HCT116 (cell line): Measurements from ENCODE around the gene HAUS8. TPM values are rescaled to one million over a fixed set of nuclear protein-coding genes. Genes with fewer than 3 reads are reported as not detected.

Source experiments
- ATAC-seq: fragments of 200-7000 bp; cut with Tn5 transposase; 2 replicates; pipeline ENCODE4 v1.9.1; 2020; ENCODE audit warnings: mild to moderate bottlenecking, moderate library complexity
- BruUV-seq: library from RNA; stranded (reverse); fragments of 400-500 nt; replicated peaks from 2 replicates; lab custom pipeline; 2021; lab: Mats Ljungman, UMichigan
- CTCF ChIA-PET: fragments of 300-600 bp; sonication (Branson Sonifier 250); formaldehyde crosslinking; loops from one replicate; lab custom pipeline; 2021; ENCODE audit warnings: antibody characterized with exemption; lab: Charles Lee
- POLR2A ChIA-PET: fragments of 300-600, 350-600 bp; sonication (Branson Sonifier 250); formaldehyde crosslinking; loops from one replicate; lab custom pipeline; 2021; ENCODE audit warnings: antibody characterized with exemption; lab: Charles Lee
- RAD21 ChIA-PET, 2 experiments: fragments of 300-600 bp; sonication (Branson Sonifier 250); formaldehyde crosslinking; loops; one replicate each; lab custom pipeline; 2023; ENCODE audit warnings: low total read pairs in 2 of 2; ENCODE audit not compliant: uncharacterized antibody in 2 of 2, unreplicated experiment in 2 of 2, low non-redundant PET in 1 of 2; lab: Charles Lee
- DNase-seq: peaks from one replicate; pipeline ENCODE4 v3.0.0-alpha.2; 2010; ENCODE audit warnings: low read depth, low spot score
- H2AFZ ChIP-seq: fragments of 200-600 bp; shearing (Covaris generic), sonication (generic); 2 replicates; pipeline ENCODE4 v1.6.1; 2017; ENCODE audit warnings: low read depth, mixed run types, mixed read lengths, antibody characterized with exemption, low read length; ENCODE audit not compliant: poor library complexity, severe bottlenecking
- H3K27ac ChIP-seq: 2 replicates; pipeline ENCODE4 v1.5.1; 2012; ENCODE audit warnings: low read depth, low read length
- H3K27me3 ChIP-seq: fragments of 200-600 bp; sonication (generic); 2 replicates; pipeline ENCODE4 v1.6.1; 2016; ENCODE audit warnings: mixed run types, low read length, mixed read lengths; ENCODE audit not compliant: insufficient read depth
- H3K36me3 ChIP-seq, 2 experiments: fragments of 200-500 bp in 1 of 2; fragments of 200-600 bp in 1 of 2; sonication (Bioruptor generic) in 1 of 2; sonication (generic) in 1 of 2; 2 replicates each; pipeline versions ENCODE4 v1.5.1 to v1.6.1; 2014 to 2016; ENCODE audit warnings: low read length in 2 of 2, inconsistent platforms in 1 of 2, mixed read lengths in 1 of 2, mixed run types in 1 of 2; ENCODE audit not compliant: insufficient read depth in 2 of 2, control insufficient read depth in 1 of 2
- H3K4me1 ChIP-seq, 2 experiments: fragments of 200-600 bp in 1 of 2; sonication (generic) in 1 of 2; 2 replicates each; pipeline versions ENCODE4 v1.5.1 to v1.6.1; 2012 to 2017; ENCODE audit warnings: low read length in 2 of 2, inconsistent platforms in 1 of 2, mild to moderate bottlenecking in 1 of 2, mixed read lengths in 1 of 2, mixed run types in 1 of 2, moderate library complexity in 1 of 2; ENCODE audit not compliant: insufficient read depth in 2 of 2, control insufficient read depth in 1 of 2
- H3K4me2 ChIP-seq: fragments of 200-600 bp; sonication (generic); 2 replicates; pipeline ENCODE4 v1.6.1; 2017; ENCODE audit warnings: mixed run types, low read length, mixed read lengths
- H3K4me3 ChIP-seq, 2 experiments: fragments of 200-600 bp in 1 of 2; sonication (generic) in 1 of 2; replicated peaks in 1 of 2; 2 replicates each; pipeline ENCODE4 v1.5.1; 2011 to 2016; ENCODE audit warnings: low read length in 2 of 2, control low read depth in 1 of 2, low read depth in 1 of 2, mild to moderate bottlenecking in 1 of 2, mixed read lengths in 1 of 2, mixed run types in 1 of 2
- H3K79me2 ChIP-seq: fragments of 200-600 bp; sonication (generic); 2 replicates; pipeline ENCODE4 v1.6.1; 2017; ENCODE audit warnings: mild to moderate bottlenecking, mixed run types, low read length, moderate library complexity, mixed read lengths; ENCODE audit not compliant: insufficient read depth
- H3K9ac ChIP-seq: fragments of 200-600 bp; sonication (generic); 2 replicates; pipeline ENCODE4 v1.6.1; 2016; ENCODE audit warnings: low read length, mixed read lengths
- H3K9me2 ChIP-seq: fragments of 200-600 bp; sonication (generic), shearing (Covaris generic); 2 replicates; pipeline ENCODE4 v1.6.1; 2017; ENCODE audit warnings: mixed run types, mild to moderate bottlenecking, moderate library complexity; ENCODE audit not compliant: insufficient read depth
- H3K9me3 ChIP-seq, 2 experiments: fragments of 200-500 bp in 1 of 2; fragments of 200-600 bp in 1 of 2; sonication (Bioruptor generic) in 1 of 2; sonication (generic) in 1 of 2; 2 replicates each; pipeline ENCODE4 v1.6.1; 2014 to 2017; ENCODE audit warnings: low read length in 2 of 2, mixed read lengths in 2 of 2, inconsistent platforms in 1 of 2, low read depth in 1 of 2, mild to moderate bottlenecking in 1 of 2, mixed run types in 1 of 2, moderate library complexity in 1 of 2; ENCODE audit not compliant: control insufficient read depth in 1 of 2, insufficient read depth in 1 of 2
- H4K20me1 ChIP-seq: fragments of 200-600 bp; sonication (generic), shearing (Covaris generic); 2 replicates; pipeline ENCODE4 v1.6.1; 2017; ENCODE audit warnings: mixed run types, mild to moderate bottlenecking, moderate library complexity; ENCODE audit not compliant: insufficient read depth
- ATF3 ChIP-seq: IDR thresholded peaks from 2 replicates; pipeline ENCODE4 v1.6.1; 2012
- CBX3 ChIP-seq: IDR thresholded peaks from 2 replicates; pipeline ENCODE4 v1.6.1; 2012; ENCODE audit warnings: low read depth
- CTCF ChIP-seq, 3 experiments: fragments of 200-600 bp in 1 of 3; sonication (generic) in 1 of 3; IDR thresholded peaks in 2 of 3; conservative IDR thresholded peaks in 1 of 3; 2 replicates each; pipeline ENCODE4 v1.5.1; 2012 to 2017; ENCODE audit warnings: low read depth in 2 of 3, low read length in 2 of 3, antibody characterized with exemption in 1 of 3, borderline replicate concordance in 1 of 3, control low read depth in 1 of 3, mild to moderate bottlenecking in 1 of 3, mixed read lengths in 1 of 3, mixed run types in 1 of 3, moderate library complexity in 1 of 3; ENCODE audit not compliant: insufficient read depth in 1 of 3
- EGR1 ChIP-seq: IDR thresholded peaks from 2 replicates; pipeline ENCODE4 v1.6.1; 2012; ENCODE audit warnings: low read depth
- ELF1 ChIP-seq: IDR thresholded peaks from 2 replicates; pipeline ENCODE4 v1.6.1; 2012; ENCODE audit warnings: low read depth, borderline replicate concordance
- EZH2 ChIP-seq: fragments of 200-600 bp; sonication (generic); IDR thresholded peaks from 2 replicates; pipeline ENCODE4 v1.6.1; 2017; ENCODE audit warnings: antibody characterized with exemption, mixed run types
- EZH2phosphoT487 ChIP-seq: fragments of 200-600 bp; IDR thresholded peaks from 2 replicates; pipeline ENCODE4 v1.6.1; 2018; ENCODE audit warnings: antibody characterized with exemption, borderline replicate concordance
- FOSL1 ChIP-seq: IDR thresholded peaks from 2 replicates; pipeline ENCODE4 v1.6.1; 2012; ENCODE audit warnings: low read depth
- JUND ChIP-seq: IDR thresholded peaks from 2 replicates; pipeline ENCODE4 v1.6.1; 2012
- POLR2AphosphoS5 ChIP-seq: IDR thresholded peaks from 2 replicates; pipeline ENCODE4 v1.6.1; 2011; ENCODE audit warnings: mild to moderate bottlenecking, low read depth, low read length, moderate library complexity
- RAD21 ChIP-seq: IDR thresholded peaks from 2 replicates; pipeline ENCODE4 v1.6.1; 2012; ENCODE audit warnings: low read depth, mild to moderate bottlenecking
- SIN3A ChIP-seq: IDR thresholded peaks from 2 replicates; pipeline ENCODE4 v1.6.1; 2012; ENCODE audit warnings: low read depth
- SRF ChIP-seq: IDR thresholded peaks from 2 replicates; pipeline ENCODE4 v1.6.1; 2012; ENCODE audit warnings: low read depth
- YY1 ChIP-seq: IDR thresholded peaks from 2 replicates; pipeline ENCODE4 v1.6.1; 2011; ENCODE audit warnings: low read length, low read depth, moderate library complexity, mild to moderate bottlenecking; ENCODE audit not compliant: insufficient replicate concordance; ENCODE audit errors: extremely low read depth
- ZFX ChIP-seq: fragments of 450-650 bp; IDR thresholded peaks from 2 replicates; pipeline ENCODE4 v1.6.1; 2017
- ZNF274 ChIP-seq: fragments of 200-500 bp; sonication (Bioruptor generic); IDR thresholded peaks from 2 replicates; pipeline ENCODE4 v1.6.1; 2014; ENCODE audit warnings: mild to moderate bottlenecking, low read depth, low read length, inconsistent platforms
- intact Hi-C: fragments of 100-400 bp; cut with micrococcal nuclease; formaldehyde crosslinking; loops from 2 replicates; pipeline ENCODE4 v1.10.0; 2022
- total RNA-seq: library from RNA; stranded (reverse); gene quantifications from one replicate; pipeline ENCODE4 v1.2.1, GENCODE V29; 2021; ENCODE audit not compliant: unreplicated experiment
- TF ChIP-seq, protein P1 (sequence below): IDR thresholded peaks from 2 replicates; pipeline ENCODE4 v1.6.1; 2012
- TF ChIP-seq, protein P2 (sequence below): IDR thresholded peaks from 2 replicates; pipeline ENCODE4 v1.6.1; 2011; ENCODE audit warnings: mild to moderate bottlenecking, low read length, moderate library complexity; ENCODE audit not compliant: insufficient replicate concordance; ENCODE audit errors: extremely low read depth
- TF ChIP-seq, protein P3 (sequence below): IDR thresholded peaks from 2 replicates; pipeline ENCODE4 v1.6.1; 2012; ENCODE audit warnings: low read depth

The HAUS8 gene
- total RNA-seq, 1 experiment from 2014 or later = 23.6 TPM

DNA sequence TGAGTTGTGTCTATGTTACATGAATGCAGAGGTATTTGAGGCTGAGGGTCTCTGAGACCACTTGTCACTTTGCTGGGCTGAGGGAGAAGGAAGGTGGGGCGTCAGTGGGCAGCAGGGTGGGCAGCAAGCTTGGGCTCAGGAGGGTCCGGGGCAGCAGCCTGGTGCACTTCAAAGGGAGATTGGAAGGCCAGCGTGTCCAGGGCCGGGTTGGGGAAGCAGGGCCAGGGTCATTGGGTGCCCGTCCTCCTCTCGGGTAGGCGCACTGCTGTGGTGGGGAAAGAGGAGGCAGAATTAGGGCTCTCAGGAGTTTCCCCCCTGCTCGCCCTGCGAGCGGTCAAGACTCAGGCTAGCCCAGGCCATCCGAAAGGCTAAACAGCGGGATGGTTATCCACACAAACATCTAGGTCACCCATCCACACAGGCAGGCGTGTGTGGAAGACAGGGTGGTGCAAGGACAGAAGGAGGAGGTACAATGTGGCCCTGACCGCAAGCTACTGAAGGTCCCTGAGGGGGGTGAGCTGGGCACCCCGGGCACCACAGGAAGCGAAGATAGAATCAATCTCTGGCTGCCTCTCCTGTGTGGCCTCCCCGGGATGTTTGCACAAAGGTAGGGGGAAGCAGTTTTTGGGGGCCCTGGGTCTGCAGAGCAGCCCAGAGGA, 38.0 kb upstream of the HAUS8 start:
- BruUV-seq = no TSS peak
- Histone ChIP-seq H3K9me2 (no peaks in the 10 kb centered on the region), H3K9me3 (no peaks in the 10 kb centered on the region), H3K4me1 (peaks cover 5 to 6% of the 10 kb centered on the region in 2 experiments), H3K27me3 (no peaks in the 10 kb centered on the region), H3K36me3 (peaks cover 4% of the 10 kb centered on the region in 2 experiments; a peak in 3 of 4 replicates), H2AFZ (no peak overlapping the region), H3K4me2 (no peak overlapping the region), H3K79me2 (peaks cover 59% of the 10 kb centered on the region), H3K4me3 (no peak overlapping the region), H3K9ac (no peak overlapping the region), H4K20me1 (no peaks in the 10 kb centered on the region), H3K27ac (no peak overlapping the region)
- POLR2A ChIA-PET = no interaction called here
- intact Hi-C loops = no loop called here
- no peak for ATAC-seq
- TF ChIP-seq ATF3 (no peak), SRF (no peak), SIN3A (no peak), FOSL1 (no peak), ZFX (no peak), EZH2phosphoT487 (no peak), CBX3 (no peak), CTCF (IDR thresholded peaks at IDR 0.05 in 2 of 3, conservative IDR thresholded peaks at IDR 0.05 in 1 of 3; ENCODE audit: borderline replicate concordance in 1 of 3, insufficient read depth in 1 of 3, low read depth in 2 of 3, low read length in 2 of 3) (no peak), ZNF274 (no peak), RAD21 (no peak), JUND (no peak), ELF1 (no peak), POLR2AphosphoS5 (no peak), YY1 (no peak), EZH2 (no peak), EGR1 (no peak)
- TF ChIP-seq, protein P1, sequence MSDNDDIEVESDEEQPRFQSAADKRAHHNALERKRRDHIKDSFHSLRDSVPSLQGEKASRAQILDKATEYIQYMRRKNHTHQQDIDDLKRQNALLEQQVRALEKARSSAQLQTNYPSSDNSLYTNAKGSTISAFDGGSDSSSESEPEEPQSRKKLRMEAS = no peak
- TF ChIP-seq, protein P2, sequence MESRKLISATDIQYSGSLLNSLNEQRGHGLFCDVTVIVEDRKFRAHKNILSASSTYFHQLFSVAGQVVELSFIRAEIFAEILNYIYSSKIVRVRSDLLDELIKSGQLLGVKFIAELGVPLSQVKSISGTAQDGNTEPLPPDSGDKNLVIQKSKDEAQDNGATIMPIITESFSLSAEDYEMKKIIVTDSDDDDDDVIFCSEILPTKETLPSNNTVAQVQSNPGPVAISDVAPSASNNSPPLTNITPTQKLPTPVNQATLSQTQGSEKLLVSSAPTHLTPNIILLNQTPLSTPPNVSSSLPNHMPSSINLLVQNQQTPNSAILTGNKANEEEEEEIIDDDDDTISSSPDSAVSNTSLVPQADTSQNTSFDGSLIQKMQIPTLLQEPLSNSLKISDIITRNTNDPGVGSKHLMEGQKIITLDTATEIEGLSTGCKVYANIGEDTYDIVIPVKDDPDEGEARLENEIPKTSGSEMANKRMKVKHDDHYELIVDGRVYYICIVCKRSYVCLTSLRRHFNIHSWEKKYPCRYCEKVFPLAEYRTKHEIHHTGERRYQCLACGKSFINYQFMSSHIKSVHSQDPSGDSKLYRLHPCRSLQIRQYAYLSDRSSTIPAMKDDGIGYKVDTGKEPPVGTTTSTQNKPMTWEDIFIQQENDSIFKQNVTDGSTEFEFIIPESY = no peak
- TF ChIP-seq, protein P3, sequence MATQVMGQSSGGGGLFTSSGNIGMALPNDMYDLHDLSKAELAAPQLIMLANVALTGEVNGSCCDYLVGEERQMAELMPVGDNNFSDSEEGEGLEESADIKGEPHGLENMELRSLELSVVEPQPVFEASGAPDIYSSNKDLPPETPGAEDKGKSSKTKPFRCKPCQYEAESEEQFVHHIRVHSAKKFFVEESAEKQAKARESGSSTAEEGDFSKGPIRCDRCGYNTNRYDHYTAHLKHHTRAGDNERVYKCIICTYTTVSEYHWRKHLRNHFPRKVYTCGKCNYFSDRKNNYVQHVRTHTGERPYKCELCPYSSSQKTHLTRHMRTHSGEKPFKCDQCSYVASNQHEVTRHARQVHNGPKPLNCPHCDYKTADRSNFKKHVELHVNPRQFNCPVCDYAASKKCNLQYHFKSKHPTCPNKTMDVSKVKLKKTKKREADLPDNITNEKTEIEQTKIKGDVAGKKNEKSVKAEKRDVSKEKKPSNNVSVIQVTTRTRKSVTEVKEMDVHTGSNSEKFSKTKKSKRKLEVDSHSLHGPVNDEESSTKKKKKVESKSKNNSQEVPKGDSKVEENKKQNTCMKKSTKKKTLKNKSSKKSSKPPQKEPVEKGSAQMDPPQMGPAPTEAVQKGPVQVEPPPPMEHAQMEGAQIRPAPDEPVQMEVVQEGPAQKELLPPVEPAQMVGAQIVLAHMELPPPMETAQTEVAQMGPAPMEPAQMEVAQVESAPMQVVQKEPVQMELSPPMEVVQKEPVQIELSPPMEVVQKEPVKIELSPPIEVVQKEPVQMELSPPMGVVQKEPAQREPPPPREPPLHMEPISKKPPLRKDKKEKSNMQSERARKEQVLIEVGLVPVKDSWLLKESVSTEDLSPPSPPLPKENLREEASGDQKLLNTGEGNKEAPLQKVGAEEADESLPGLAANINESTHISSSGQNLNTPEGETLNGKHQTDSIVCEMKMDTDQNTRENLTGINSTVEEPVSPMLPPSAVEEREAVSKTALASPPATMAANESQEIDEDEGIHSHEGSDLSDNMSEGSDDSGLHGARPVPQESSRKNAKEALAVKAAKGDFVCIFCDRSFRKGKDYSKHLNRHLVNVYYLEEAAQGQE = no peak
- RAD21 ChIA-PET = no interaction called here
- DNase-seq = no peak
- CTCF ChIA-PET = no interaction called here
